Bronchial smooth muscle cell (primary cell): Measurements from ENCODE around the gene DERL3. TPM values are rescaled to one million over a fixed set of nuclear protein-coding genes. Genes with fewer than 3 reads are reported as not detected.

Source experiments
- total RNA-seq: library from RNA; depleted of rRNA; stranded (reverse); fragments of >200 nt; gene quantifications from 2 replicates; pipeline ENCODE4 v1.2.1, GENCODE V29; 2014

DERL3 gene
- total RNA-seq: 0.16 and 0.43 TPM in 2 replicates

GRCh38 chr22:23838681-23839468 is at the start of gene DERL3:
DERL3 (minus strand) TSS chr22:23839006; CDS start chr22:23838987, 19 bp downstream.

GRCh38 chr22:23857606-23858483 is 19.0 kb upstream of the DERL3 start, which contains the start of gene SLC2A11:
SLC2A11 (plus strand) TSS chr22:23857875; CDS start chr22:23858000, 125 bp downstream.

GRCh38 chr22:23786752-23787599 is 51.8 kb downstream of the DERL3 start, which contains the start of gene SMARCB1:
SMARCB1 (plus strand) TSS chr22:23786966; CDS start chr22:23787170, 204 bp downstream.

Other genes with a start within 250 kb of the DERL3 start
- 0.17 TPM in 1 of 2 replicates, not detected in the other for gene DRICH1, start 206.7 kb downstream of the DERL3 start, total RNA-seq
- gene RGL4, start 148.0 kb downstream of the DERL3 start, total RNA-seq: under 0.01 TPM in 1 of 2 replicates, not detected in the other
- 1.6 and 2.0 TPM in 2 replicates for gene ZNF70, start 87.9 kb downstream of the DERL3 start, total RNA-seq
- gene VPREB3, start 84.6 kb downstream of the DERL3 start, total RNA-seq: not detected in 2 replicates
- 0.43 and 1.9 TPM in 2 replicates for gene C22orf15, start 76.0 kb downstream of the DERL3 start, total RNA-seq
- 1.0 and 2.2 TPM in 2 replicates for gene CHCHD10, start 71.0 kb downstream of the DERL3 start, total RNA-seq
- 5.0 and 12.5 TPM in 2 replicates for gene MMP11, start 66.2 kb downstream of the DERL3 start, total RNA-seq
- gene SMARCB1, start 52.0 kb downstream of the DERL3 start, total RNA-seq: 12.5 and 17.7 TPM in 2 replicates
- gene SLC2A11, start 18.9 kb upstream of the DERL3 start, total RNA-seq: 9.6 and 10.3 TPM in 2 replicates
- 253 and 433 TPM in 2 replicates for gene MIF, start 55.4 kb upstream of the DERL3 start, total RNA-seq
- 1.4 and 3.2 TPM in 2 replicates for gene GSTT2B, start 122.2 kb upstream of the DERL3 start, total RNA-seq
- gene DDTL, start 127.9 kb upstream of the DERL3 start, total RNA-seq: 2.7 and 4.1 TPM in 2 replicates
- gene DDT, start 135.4 kb upstream of the DERL3 start, total RNA-seq: 115 and 116 TPM in 2 replicates
- 0.34 TPM in 1 of 2 replicates, not detected in the other for gene GSTT2, start 141.1 kb upstream of the DERL3 start, total RNA-seq
- gene GSTT4, start 166.4 kb upstream of the DERL3 start, total RNA-seq: not detected in 2 replicates
- 32.6 and 37.8 TPM in 2 replicates for gene CABIN1, start 172.3 kb upstream of the DERL3 start, total RNA-seq